Chondrocyte (in vitro differentiated cells): ENCODE measurements around the gene NAA30. TPM values are rescaled to one million over a fixed set of nuclear protein-coding genes. Genes with fewer than 3 reads are reported as not detected.

ENCODE experiments used
- DNase-seq: peaks from one replicate; pipeline ENCODE4 v3.0.0; 2021; ENCODE audit warnings: mixed read lengths, low spot score
- H3K27ac Mint-ChIP-seq: one replicate; pipeline ENCODE4 v1.8.0; 2021; ENCODE audit warnings: mild to moderate bottlenecking, moderate library complexity, mixed read lengths; ENCODE audit not compliant: unreplicated experiment
- H3K27me3 Mint-ChIP-seq: 2 replicates; pipeline ENCODE4 v1.8.0; 2021; ENCODE audit warnings: low read depth, mixed read lengths
- H3K36me3 Mint-ChIP-seq: 2 replicates; pipeline ENCODE4 v1.8.0; 2021; ENCODE audit warnings: low read depth, mixed read lengths
- H3K4me1 Mint-ChIP-seq: 2 replicates; pipeline ENCODE4 v1.8.0; 2021; ENCODE audit warnings: low read depth, mild to moderate bottlenecking, mixed read lengths
- H3K4me3 Mint-ChIP-seq: one replicate; pipeline ENCODE4 v1.8.0; 2021; ENCODE audit warnings: mild to moderate bottlenecking, moderate library complexity, mixed read lengths; ENCODE audit not compliant: unreplicated experiment
- H3K9me3 Mint-ChIP-seq: 2 replicates; pipeline ENCODE4 v1.8.0; 2021; ENCODE audit warnings: low read depth, mixed read lengths
- total RNA-seq: library from RNA; stranded (reverse); gene quantifications from 3 replicates; pipeline ENCODE4 v1.2.1, GENCODE V29; 2021
- TF ChIP-seq, protein P1 (sequence below): fragments of 200-600 bp; sonication (generic); IDR thresholded peaks from 2 replicates; pipeline ENCODE4 v1.5.0; 2021; ENCODE audit warnings: antibody characterized with exemption, mild to moderate bottlenecking, moderate library complexity

The NAA30 gene
- total RNA-seq, 1 donor from 2014 or later = 16.9 TPM

DNA sequence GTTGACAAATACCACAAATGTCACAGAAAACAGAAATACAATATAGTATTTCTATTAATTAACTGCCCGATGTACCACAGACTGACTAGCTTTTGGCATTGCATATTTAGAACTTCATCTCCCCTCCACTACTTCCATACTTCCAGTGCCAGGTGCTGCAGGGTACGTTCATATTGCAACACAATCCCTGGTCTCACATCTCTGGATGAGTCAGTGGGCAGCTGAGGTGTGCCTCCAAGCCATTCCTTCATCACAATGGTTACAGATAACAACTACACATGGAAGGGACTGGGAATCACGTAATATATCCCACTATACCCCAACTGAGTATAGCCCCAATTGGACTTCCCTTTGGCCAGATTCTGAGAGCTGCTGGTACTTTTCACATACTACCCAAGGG is 72.2 kb downstream of the NAA30 start:
- no peak for DNase-seq
- Mint-ChIP-seq H3K4me3 (no peak overlapping the region), H3K4me1 (no peaks in the 10 kb centered on the region), H3K27ac (no peak overlapping the region), H3K36me3 (no peaks in the 10 kb centered on the region), H3K27me3 (peaks cover 7% of the 10 kb centered on the region), H3K9me3 (peaks cover 5% of the 10 kb centered on the region)
- TF ChIP-seq, protein P1, sequence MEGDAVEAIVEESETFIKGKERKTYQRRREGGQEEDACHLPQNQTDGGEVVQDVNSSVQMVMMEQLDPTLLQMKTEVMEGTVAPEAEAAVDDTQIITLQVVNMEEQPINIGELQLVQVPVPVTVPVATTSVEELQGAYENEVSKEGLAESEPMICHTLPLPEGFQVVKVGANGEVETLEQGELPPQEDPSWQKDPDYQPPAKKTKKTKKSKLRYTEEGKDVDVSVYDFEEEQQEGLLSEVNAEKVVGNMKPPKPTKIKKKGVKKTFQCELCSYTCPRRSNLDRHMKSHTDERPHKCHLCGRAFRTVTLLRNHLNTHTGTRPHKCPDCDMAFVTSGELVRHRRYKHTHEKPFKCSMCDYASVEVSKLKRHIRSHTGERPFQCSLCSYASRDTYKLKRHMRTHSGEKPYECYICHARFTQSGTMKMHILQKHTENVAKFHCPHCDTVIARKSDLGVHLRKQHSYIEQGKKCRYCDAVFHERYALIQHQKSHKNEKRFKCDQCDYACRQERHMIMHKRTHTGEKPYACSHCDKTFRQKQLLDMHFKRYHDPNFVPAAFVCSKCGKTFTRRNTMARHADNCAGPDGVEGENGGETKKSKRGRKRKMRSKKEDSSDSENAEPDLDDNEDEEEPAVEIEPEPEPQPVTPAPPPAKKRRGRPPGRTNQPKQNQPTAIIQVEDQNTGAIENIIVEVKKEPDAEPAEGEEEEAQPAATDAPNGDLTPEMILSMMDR = no peak

DNA sequence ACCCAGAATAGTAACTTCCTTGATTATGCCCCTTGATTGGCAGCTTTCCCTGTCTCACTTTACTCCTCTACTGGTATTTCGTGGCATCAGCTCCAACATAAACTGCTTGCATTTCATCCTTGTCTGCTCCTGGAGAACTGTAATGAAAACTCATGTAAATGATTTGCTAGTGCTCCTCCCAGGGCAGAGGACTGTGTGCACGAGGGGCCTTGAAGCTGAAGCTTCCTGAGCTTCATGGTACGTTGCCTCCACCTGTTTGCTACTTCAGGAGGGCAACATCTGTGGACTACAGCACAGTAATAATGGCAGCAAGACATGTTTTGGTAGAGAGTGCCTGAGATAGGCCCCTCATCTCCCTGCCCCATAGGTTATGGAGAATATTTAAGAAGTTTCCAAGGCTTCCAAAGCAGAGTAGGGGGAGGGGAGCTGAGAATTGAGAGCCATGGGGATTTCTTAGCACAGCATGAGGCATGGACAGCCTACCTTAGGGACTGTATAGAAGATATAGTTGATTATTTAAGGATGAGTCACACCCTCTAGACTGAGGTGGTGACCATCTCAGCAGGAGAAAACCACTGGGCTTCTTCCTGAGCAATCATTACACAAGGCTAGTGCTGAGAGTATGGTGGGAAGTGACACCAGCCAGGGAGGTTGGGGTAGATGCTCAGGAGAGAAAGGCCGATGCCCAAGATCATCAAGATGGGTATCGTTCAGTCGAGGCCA is 73.8 kb downstream of the NAA30 start:
- peaks cover 5% of the 10 kb centered on the region for H3K9me3 Mint-ChIP-seq
- no peak for DNase-seq
- H3K4me1 Mint-ChIP-seq = no peaks in the 10 kb centered on the region
- H3K27ac Mint-ChIP-seq = no peak overlapping the region
- no peaks in the 10 kb centered on the region for H3K36me3 Mint-ChIP-seq
- H3K4me3 Mint-ChIP-seq = no peak overlapping the region
- H3K27me3 Mint-ChIP-seq = no peaks in the 10 kb centered on the region
- TF ChIP-seq, protein P1 = no peak

Other genes starting within 250 kb of the NAA30 start
- gene EXOC5, start 121.7 kb upstream of the NAA30 start, total RNA-seq = 75.3 to 86.6 TPM (median 85.9 TPM) in 3 replicates
- gene AP5M1, start 121.6 kb upstream of the NAA30 start, total RNA-seq = 32.5 to 47.4 TPM (median 39.2 TPM) in 3 replicates
- 0.13 TPM in 1 of 3 replicates, not detected in the others for gene CCDC198, start 103.3 kb downstream of the NAA30 start, total RNA-seq